ENCODE results near the gene FOXP1.

DNA sequence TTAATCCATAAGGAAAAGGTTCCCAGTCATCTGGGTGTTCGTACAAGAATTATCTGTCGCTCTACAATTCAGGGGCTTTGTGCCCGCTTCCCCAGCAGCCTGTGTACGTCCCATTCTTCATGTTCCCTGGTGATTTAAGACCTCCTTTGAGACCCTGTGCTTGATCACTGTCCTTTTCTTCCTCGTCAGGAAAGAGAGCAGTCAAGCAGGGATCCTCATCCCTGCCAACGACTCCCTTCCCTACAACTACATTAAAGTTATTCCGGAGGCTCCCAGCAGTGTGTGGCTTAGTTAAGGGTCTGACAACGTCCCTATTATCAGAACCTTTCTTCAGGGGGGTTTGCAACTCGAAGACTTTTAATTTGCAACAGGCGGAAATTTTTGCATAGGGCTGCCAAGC is 175.7 kb downstream of the FOXP1 start:
- TF ChIP-seq, protein P1, sequence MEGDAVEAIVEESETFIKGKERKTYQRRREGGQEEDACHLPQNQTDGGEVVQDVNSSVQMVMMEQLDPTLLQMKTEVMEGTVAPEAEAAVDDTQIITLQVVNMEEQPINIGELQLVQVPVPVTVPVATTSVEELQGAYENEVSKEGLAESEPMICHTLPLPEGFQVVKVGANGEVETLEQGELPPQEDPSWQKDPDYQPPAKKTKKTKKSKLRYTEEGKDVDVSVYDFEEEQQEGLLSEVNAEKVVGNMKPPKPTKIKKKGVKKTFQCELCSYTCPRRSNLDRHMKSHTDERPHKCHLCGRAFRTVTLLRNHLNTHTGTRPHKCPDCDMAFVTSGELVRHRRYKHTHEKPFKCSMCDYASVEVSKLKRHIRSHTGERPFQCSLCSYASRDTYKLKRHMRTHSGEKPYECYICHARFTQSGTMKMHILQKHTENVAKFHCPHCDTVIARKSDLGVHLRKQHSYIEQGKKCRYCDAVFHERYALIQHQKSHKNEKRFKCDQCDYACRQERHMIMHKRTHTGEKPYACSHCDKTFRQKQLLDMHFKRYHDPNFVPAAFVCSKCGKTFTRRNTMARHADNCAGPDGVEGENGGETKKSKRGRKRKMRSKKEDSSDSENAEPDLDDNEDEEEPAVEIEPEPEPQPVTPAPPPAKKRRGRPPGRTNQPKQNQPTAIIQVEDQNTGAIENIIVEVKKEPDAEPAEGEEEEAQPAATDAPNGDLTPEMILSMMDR (conservative IDR thresholded peaks at IDR 0.05 in 1 of 2, IDR thresholded peaks at IDR 0.05 in 1 of 2; ENCODE audit: extremely low read depth in 1 of 2, insufficient read depth in 1 of 2, low read depth in 1 of 2, low read length in 2 of 2): no peak
- TF ChIP-seq EZH2 (IDR thresholded peaks at IDR 0.05; ENCODE audit: borderline replicate concordance, low read length): no peak

Data from mammary epithelial cell (primary cell).